Naive thymus-derived CD4-positive, alpha-beta T cell (primary cell): ENCODE measurements around the gene DNASE1L1. TPM values are rescaled to one million over a fixed set of nuclear protein-coding genes. Genes with fewer than 3 reads are reported as not detected.

Experiments used
- ATAC-seq: fragments of 150-1000 bp; cut with Tn5 transposase; 2 replicates; pipeline ENCODE4 v1.10.0; 2021; ENCODE audit warnings: mild to moderate bottlenecking, moderate library complexity
- CTCF ChIA-PET: fragments of 350-600 bp; sonication (Branson Sonifier 250); formaldehyde crosslinking; loops from one replicate; lab custom pipeline; 2021; ENCODE audit warnings: antibody characterized with exemption; lab: Charles Lee
- POLR2A ChIA-PET: fragments of 350-600 bp; sonication (Branson Sonifier 250); formaldehyde crosslinking; loops from one replicate; lab custom pipeline; 2021; ENCODE audit warnings: antibody characterized with exemption, inconsistent platforms; lab: Charles Lee
- DNase-seq, 9 donors: peaks; one replicate each; pipeline versions ENCODE4 v3.0.0 to v3.0.0-alpha.2; 2020 to 2022; ENCODE audit warnings: mixed read lengths in 1 of 9
- H3K27ac ChIP-seq: one replicate; pipeline ENCODE4 v1.7.0; 2013; ENCODE audit warnings: mild to moderate bottlenecking, low read depth, low read length, moderate library complexity
- H3K27me3 ChIP-seq, 2 donors: one replicate each; pipeline ENCODE4 v1.7.0; 2013; ENCODE audit warnings: low read length in 2 of 2, mild to moderate bottlenecking in 2 of 2, moderate library complexity in 2 of 2; ENCODE audit not compliant: control insufficient read depth in 2 of 2, insufficient read depth in 2 of 2
- H3K36me3 ChIP-seq, 3 experiments: 1 replicate in 2 of 3; 2 replicates in 1 of 3; pipeline ENCODE4 v1.7.0; 2013; ENCODE audit warnings: low read length in 3 of 3, mild to moderate bottlenecking in 3 of 3, moderate library complexity in 1 of 3; ENCODE audit not compliant: insufficient read depth in 3 of 3, control insufficient read depth in 2 of 3
- H3K4me1 ChIP-seq, 2 donors: one replicate each; pipeline ENCODE4 v1.7.0; 2013; ENCODE audit warnings: low read length in 2 of 2, mild to moderate bottlenecking in 2 of 2, moderate library complexity in 1 of 2; ENCODE audit not compliant: control insufficient read depth in 2 of 2, insufficient read depth in 2 of 2
- H3K4me3 ChIP-seq: 2 replicates; pipeline ENCODE4 v1.7.0; 2013; ENCODE audit warnings: mild to moderate bottlenecking, low read length
- H3K9me3 ChIP-seq, 3 experiments: 1 replicate in 2 of 3; 2 replicates in 1 of 3; pipeline ENCODE4 v1.7.0; 2013; ENCODE audit warnings: low read length in 3 of 3; ENCODE audit not compliant: control insufficient read depth in 2 of 3
- H3K27ac Mint-ChIP-seq, 9 donors: one replicate each; pipeline ENCODE4 v1.8.0; 2020 to 2022; ENCODE audit warnings: mixed read lengths in 9 of 9, mild to moderate bottlenecking in 8 of 9, moderate library complexity in 5 of 9, inconsistent platforms in 2 of 9
- H3K27me3 Mint-ChIP-seq, 5 donors: one replicate each; pipeline ENCODE4 v1.8.0; 2021 to 2022; ENCODE audit warnings: mixed read lengths in 5 of 5, mild to moderate bottlenecking in 1 of 5
- H3K36me3 Mint-ChIP-seq, 5 donors: one replicate each; pipeline ENCODE4 v1.8.0; 2020 to 2022; ENCODE audit warnings: mixed read lengths in 5 of 5, mild to moderate bottlenecking in 3 of 5, inconsistent platforms in 1 of 5
- H3K4me1 Mint-ChIP-seq, 7 donors: one replicate each; pipeline ENCODE4 v1.8.0; 2020 to 2022; ENCODE audit warnings: mixed read lengths in 7 of 7, mild to moderate bottlenecking in 3 of 7, inconsistent platforms in 1 of 7
- H3K4me3 Mint-ChIP-seq, 10 donors: one replicate each; pipeline ENCODE4 v1.8.0; 2020 to 2022; ENCODE audit warnings: mild to moderate bottlenecking in 10 of 10, mixed read lengths in 10 of 10, moderate library complexity in 6 of 10, inconsistent platforms in 2 of 10
- H3K9me3 Mint-ChIP-seq, 11 donors: one replicate each; pipeline ENCODE4 v1.8.0; 2020 to 2022; ENCODE audit warnings: mixed read lengths in 11 of 11, mild to moderate bottlenecking in 4 of 11, inconsistent platforms in 1 of 11, moderate library complexity in 1 of 11
- intact Hi-C, 2 donors: fragments of 100-400 bp; cut with micrococcal nuclease; formaldehyde crosslinking; loops; one replicate each; pipeline ENCODE4 v1.15.1; 2023
- microRNA-seq: library from miRNA; unstranded; fragments of <30 nt; microRNA quantifications from one replicate; pipeline ENCODE4 v1.2.0, GENCODE V29; 2022; ENCODE audit warnings: borderline microRNAs expressed
- polyA plus RNA-seq, 2 donors: library from polyadenylated mRNA; unstranded; fragments of 300-500 nt; fragmentation: Illumina TruSeq; gene quantifications; one replicate each; pipeline ENCODE4 v1.2.3, GENCODE V29; 2021
- total RNA-seq, 6 experiments: library from RNA in 5 of 6; stranded (reverse) in 5 of 6; gene quantifications; 1 replicate in 5 of 6; 2 replicates in 1 of 6; pipeline ENCODE4 v1.2.3 and lab custom pipeline; 2021 to 2026

The DNASE1L1 gene
- total and polyA plus RNA-seq, 7 experiments from 2014 or later, result 11.1 to 31.1 (median 19.6) TPM

DNA sequence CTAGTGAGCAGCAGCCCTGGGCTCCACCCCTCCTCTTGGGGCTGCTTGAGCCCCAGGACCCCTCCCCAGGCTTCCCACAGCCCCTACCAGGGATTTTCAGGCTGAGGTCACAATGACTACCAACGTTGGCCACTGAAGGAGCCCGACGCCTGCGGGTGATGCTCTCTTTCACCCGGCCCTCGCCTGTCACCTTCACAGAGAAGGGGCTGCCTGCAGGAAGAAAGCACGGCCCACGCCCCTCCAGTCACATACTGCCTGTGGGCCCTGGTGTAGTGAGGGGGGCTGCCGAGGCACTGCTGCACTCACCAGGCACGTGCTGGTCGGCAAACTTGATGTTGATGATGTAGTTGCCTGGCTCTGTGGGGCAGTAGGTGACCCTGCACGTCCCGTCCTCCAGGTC is 56.6 kb downstream of the DNASE1L1 start:
- intact Hi-C loops, result no loop called here
- Mint-ChIP-seq H3K4me3 (peak overlapping the region in 4 of 10 donors; percentile 21 to 66 (median 40)), H3K4me1 (peaks cover 7 to 38% (median 22%) of the 10 kb centered on the region in 7 donors), H3K36me3 (peaks cover 0 to 3% (median 0%) of the 10 kb centered on the region in 5 donors), H3K27ac (peak overlapping the region in 5 of 9 donors; percentile 49 to 88 (median 70)), H3K27me3 (no peaks in the 10 kb centered on the region), H3K9me3 (no peaks in the 10 kb centered on the region)
- no peak for DNase-seq
- no peaks in the 10 kb centered on the region for H3K9me3 ChIP-seq
- peaks cover 31 to 78% of the 10 kb centered on the region in 2 donors for H3K4me1 ChIP-seq
- H3K27ac ChIP-seq, result peak overlapping the region; percentile 66
- peaks cover 7 to 90% (median 12%) of the 10 kb centered on the region in 3 experiments for H3K36me3 ChIP-seq
- ATAC-seq, result no peak
- no peaks in the 10 kb centered on the region for H3K27me3 ChIP-seq
- POLR2A ChIA-PET, result interaction anchor here (5.8 kb wide), 1 partner anchor 17 kb away, joined by 45 read pairs; no protein-coding TSS in a partner anchor
- no peak overlapping the region for H3K4me3 ChIP-seq
- CTCF ChIA-PET, result no interaction called here

GRCh38 chrX:154352012-154352401 is 57.0 kb downstream of the DNASE1L1 start:
- H3K27me3 Mint-ChIP-seq, result no peaks in the 10 kb centered on the region
- Histone ChIP-seq H3K4me3 (no peak overlapping the region), H3K27ac (peak overlapping the region; percentile 66), H3K36me3 (peaks cover 5 to 86% (median 12%) of the 10 kb centered on the region in 3 experiments), H3K9me3 (no peaks in the 10 kb centered on the region), H3K4me1 (peaks cover 33 to 78% of the 10 kb centered on the region in 2 donors), H3K27me3 (no peaks in the 10 kb centered on the region)
- no peaks in the 10 kb centered on the region for H3K9me3 Mint-ChIP-seq
- peaks cover 12 to 43% (median 27%) of the 10 kb centered on the region in 7 donors for H3K4me1 Mint-ChIP-seq
- ChIA-PET CTCF (no interaction called here), POLR2A (interaction anchor here (5.8 kb wide), 1 partner anchor 17 kb away, joined by 45 read pairs; no protein-coding TSS in a partner anchor)
- DNase-seq (no peak), ATAC-seq (no peak)
- peak overlapping the region in 5 of 10 donors; percentile 8 to 68 (median 57) for H3K4me3 Mint-ChIP-seq
- H3K36me3 Mint-ChIP-seq, result peaks cover 0 to 4% (median 0%) of the 10 kb centered on the region in 5 donors
- H3K27ac Mint-ChIP-seq, result peak overlapping the region in 8 of 9 donors; percentile 59 to 88 (median 68)
- intact Hi-C loops, result no loop called here

Small RNAs within 50 kb of the gene (microRNA-seq; reads per million reads assigned to microRNA genes)
- not detected for gene MIR6858

Other genes starting within 250 kb of the DNASE1L1 start
- gene OPN1MW, start 226.7 kb downstream of the DNASE1L1 start, total RNA-seq, result not detected
- gene OPN1MW, start 226.7 kb downstream of the DNASE1L1 start, polyA plus RNA-seq, result not detected
- not detected for gene OPN1MW2, start 189.5 kb downstream of the DNASE1L1 start, total RNA-seq
- gene OPN1MW2, start 189.5 kb downstream of the DNASE1L1 start, polyA plus RNA-seq, result not detected
- gene OPN1MW3, start 151.7 kb downstream of the DNASE1L1 start, total RNA-seq, result not detected
- gene OPN1MW3, start 151.7 kb downstream of the DNASE1L1 start, polyA plus RNA-seq, result not detected
- not detected for gene TEX28, start 114.1 kb downstream of the DNASE1L1 start, total RNA-seq
- not detected for gene TEX28, start 114.1 kb downstream of the DNASE1L1 start, polyA plus RNA-seq
- gene TKTL1, start 113.5 kb downstream of the DNASE1L1 start, total RNA-seq, result 1 to 10 TPM in 4 of 5 experiments, under 1 TPM in 1; 0.58 to 4.7 (median 3.2) TPM
- 10 to 100 TPM; 35.7 to 47.7 TPM for gene TKTL1, start 113.5 kb downstream of the DNASE1L1 start, polyA plus RNA-seq
- 1,000 to 10,000 TPM in 2 of 5 experiments, 100 to 1,000 TPM in 3; 440 to 1,423 (median 604) TPM for gene FLNA, start 34.6 kb downstream of the DNASE1L1 start, total RNA-seq
- 100 to 1,000 TPM in 1 of 2 donors, 10 to 100 TPM in 1; 96.0 to 333 TPM for gene FLNA, start 34.6 kb downstream of the DNASE1L1 start, polyA plus RNA-seq
- 100 to 1,000 TPM in 2 of 5 experiments, 10 to 100 TPM in 3; 53.5 to 141 (median 89.9) TPM for gene EMD, start 30.0 kb downstream of the DNASE1L1 start, total RNA-seq
- 10 to 100 TPM; 31.5 to 34.6 TPM for gene EMD, start 30.0 kb downstream of the DNASE1L1 start, polyA plus RNA-seq
- gene RPL10, start 10.9 kb downstream of the DNASE1L1 start, total RNA-seq, result 1,000 to 10,000 TPM; 2,926 to 5,130 (median 5,063) TPM
- 1,000 to 10,000 TPM; 6,302 to 7,439 TPM for gene RPL10, start 10.9 kb downstream of the DNASE1L1 start, polyA plus RNA-seq
- gene TAFAZZIN, start 2.3 kb upstream of the DNASE1L1 start, total RNA-seq, result 100 to 1,000 TPM in 3 of 5 experiments, 10 to 100 TPM in 2; 90.9 to 130 (median 108) TPM
- 10 to 100 TPM; 40.4 to 46.4 TPM for gene TAFAZZIN, start 2.3 kb upstream of the DNASE1L1 start, polyA plus RNA-seq
- 10 to 100 TPM; 37.8 to 63.3 (median 51.1) TPM for gene ATP6AP1, start 19.4 kb upstream of the DNASE1L1 start, total RNA-seq
- gene ATP6AP1, start 19.4 kb upstream of the DNASE1L1 start, polyA plus RNA-seq, result 100 to 1,000 TPM; 100 to 118 TPM
- 100 to 1,000 TPM; 106 to 174 (median 140) TPM for gene GDI1, start 27.9 kb upstream of the DNASE1L1 start, total RNA-seq
- 10 to 100 TPM; 18.8 to 28.6 TPM for gene GDI1, start 27.9 kb upstream of the DNASE1L1 start, polyA plus RNA-seq
- 10 to 100 TPM; 47.2 to 76.5 (median 49.3) TPM for gene FAM50A, start 34.9 kb upstream of the DNASE1L1 start, total RNA-seq
- gene FAM50A, start 34.9 kb upstream of the DNASE1L1 start, polyA plus RNA-seq, result 10 to 100 TPM; 19.9 to 40.7 TPM
- 10 to 100 TPM; 32.9 to 45.7 (median 43.3) TPM for gene PLXNA3, start 49.0 kb upstream of the DNASE1L1 start, total RNA-seq
- gene PLXNA3, start 49.0 kb upstream of the DNASE1L1 start, polyA plus RNA-seq, result 1 to 10 TPM in 1 of 2 donors, under 1 TPM in 1; 0.93 to 1.2 TPM
- 10 to 100 TPM; 11.6 to 57.0 (median 20.4) TPM for gene LAGE3, start 70.0 kb upstream of the DNASE1L1 start, total RNA-seq
- 10 to 100 TPM; 78.1 to 85.1 TPM for gene LAGE3, start 70.0 kb upstream of the DNASE1L1 start, polyA plus RNA-seq
- gene UBL4A, start 77.4 kb upstream of the DNASE1L1 start, total RNA-seq, result 10 to 100 TPM in 4 of 5 experiments, 1 to 10 TPM in 1; 9.2 to 41.5 (median 32.5) TPM
- gene UBL4A, start 77.4 kb upstream of the DNASE1L1 start, polyA plus RNA-seq, result 10 to 100 TPM; 46.0 to 65.7 TPM
- 10 to 100 TPM; 11.7 to 22.7 (median 19.0) TPM for gene SLC10A3, start 81.4 kb upstream of the DNASE1L1 start, total RNA-seq
- 10 to 100 TPM; 35.0 to 58.7 TPM for gene SLC10A3, start 81.4 kb upstream of the DNASE1L1 start, polyA plus RNA-seq
- gene FAM3A, start 107.0 kb upstream of the DNASE1L1 start, total RNA-seq, result 10 to 100 TPM; 37.6 to 63.7 (median 50.9) TPM
- gene FAM3A, start 107.0 kb upstream of the DNASE1L1 start, polyA plus RNA-seq, result 10 to 100 TPM; 22.2 to 31.1 TPM
- 10 to 100 TPM; 35.4 to 74.3 (median 52.7) TPM for gene G6PD, start 137.6 kb upstream of the DNASE1L1 start, total RNA-seq
- gene G6PD, start 137.6 kb upstream of the DNASE1L1 start, polyA plus RNA-seq, result 1 to 10 TPM; 3.9 to 6.2 TPM
- 10 to 100 TPM; 29.6 to 45.5 (median 38.8) TPM for gene IKBKG, start 138.4 kb upstream of the DNASE1L1 start, total RNA-seq
- 10 to 100 TPM; 19.6 to 26.4 TPM for gene IKBKG, start 138.4 kb upstream of the DNASE1L1 start, polyA plus RNA-seq
- gene CTAG1A, start 175.9 kb upstream of the DNASE1L1 start, total RNA-seq, result not detected
- not detected for gene CTAG1A, start 175.9 kb upstream of the DNASE1L1 start, polyA plus RNA-seq
- gene CTAG1B, start 210.0 kb upstream of the DNASE1L1 start, total RNA-seq, result not detected
- not detected for gene CTAG1B, start 210.0 kb upstream of the DNASE1L1 start, polyA plus RNA-seq
- gene CTAG2, start 244.3 kb upstream of the DNASE1L1 start, total RNA-seq, result not detected
- gene CTAG2, start 244.3 kb upstream of the DNASE1L1 start, polyA plus RNA-seq, result not detected